HepG2 (cell line): Measurements from ENCODE around the gene S100A13. TPM values are rescaled to one million over a fixed set of nuclear protein-coding genes. Genes with fewer than 3 reads are reported as not detected.
A peak's percentile ranks its signal among the peaks of the same experiment; 100 is the strongest.

Source experiments
- CHD4 ChIP-seq: fragments of 200-600 bp; sonication (generic); IDR thresholded peaks from 2 replicates; pipeline ENCODE4 v1.7.0; 2017; ENCODE audit warnings: mild to moderate bottlenecking, low read length, borderline replicate concordance
- HMG20A ChIP-seq: IDR thresholded peaks from 2 replicates; pipeline ENCODE4 v1.6.1; 2016; ENCODE audit warnings: borderline replicate concordance
- HNRNPH1 ChIP-seq: fragments of 200-400 bp; formaldehyde crosslinking; optimal IDR thresholded peaks from 2 replicates; pipeline ENCODE3; 2017; ENCODE audit warnings: mild to moderate bottlenecking, low read depth, low read length
- JDP2 ChIP-seq: sonication (generic); formaldehyde crosslinking; IDR thresholded peaks from 2 replicates; pipeline ENCODE4 v1.8.1; 2022; ENCODE audit warnings: missing genetic modification reagents, borderline replicate concordance
- NFE2 ChIP-seq: sonication (generic); formaldehyde crosslinking; IDR thresholded peaks from 2 replicates; pipeline ENCODE4 v1.4.0; 2020; ENCODE audit warnings: missing genetic modification reagents
- NFE2L2 ChIP-seq: fragments of 150-350 bp; IDR thresholded peaks from 2 replicates; pipeline ENCODE4 v1.6.1; 2014; ENCODE audit warnings: low read length
- NR2F2 ChIP-seq: IDR thresholded peaks from 2 replicates; pipeline ENCODE4 v1.6.1; 2012; ENCODE audit warnings: low read depth, inconsistent platforms, borderline replicate concordance
- SATB2 ChIP-seq: sonication (generic); formaldehyde crosslinking; IDR thresholded peaks from 2 replicates; pipeline ENCODE4 v1.5.0; 2020; ENCODE audit warnings: missing genetic modification reagents
- TCF7 ChIP-seq: sonication (generic); IDR thresholded peaks from 2 replicates; pipeline ENCODE4 v1.6.1; 2016; ENCODE audit warnings: antibody characterized with exemption, low read depth
- ZNF225 ChIP-seq: sonication (generic); formaldehyde crosslinking; IDR thresholded peaks from 2 replicates; pipeline ENCODE4 v1.4.0; 2020; ENCODE audit warnings: mild to moderate bottlenecking, missing genetic modification reagents
- ZNF274 ChIP-seq: sonication (generic); formaldehyde crosslinking; IDR thresholded peaks from 2 replicates; pipeline ENCODE4 v1.5.1; 2020; ENCODE audit warnings: mild to moderate bottlenecking, missing genetic modification reagents
- ZNF468 ChIP-seq: sonication (generic); formaldehyde crosslinking; IDR thresholded peaks from 2 replicates; pipeline ENCODE4 v1.8.0; 2022; ENCODE audit warnings: mild to moderate bottlenecking, moderate library complexity, missing genetic modification reagents
- ZNF577 ChIP-seq: sonication (generic); formaldehyde crosslinking; IDR thresholded peaks from 2 replicates; pipeline ENCODE4 v1.4.0; 2020; ENCODE audit warnings: mild to moderate bottlenecking, low read depth, missing genetic modification reagents, borderline replicate concordance
- polyA plus RNA-seq, 8 experiments: library from polyadenylated mRNA; depleted of rRNA in 3 of 8; stranded (reverse) in 7 of 8; unstranded in 1 of 8; fragments of >200 nt; fragmentation: Illumina TruSeq in 4 of 8; extraction: Trizol in 4 of 8; gene quantifications; 2 replicates each; pipeline versions ENCODE4 v1.2.1 to v1.2.3, GENCODE V29; 2011 to 2016; ENCODE audit warnings: low read depth in 4 of 8, missing spikeins in 1 of 8, mixed read lengths in 1 of 8; ENCODE audit not compliant: insufficient read depth in 1 of 8
- total RNA-seq, 5 experiments: library from RNA; depleted of rRNA; stranded (reverse); fragments of >200 nt; fragmentation: Illumina TruSeq; extraction: Trizol; gene quantifications; 2 replicates each; pipeline ENCODE4 v1.2.3, GENCODE V29; 2016; ENCODE audit warnings: low read depth in 1 of 5
- TF ChIP-seq, protein P1 (sequence below): sonication (generic); formaldehyde crosslinking; IDR thresholded peaks from 2 replicates; pipeline ENCODE4 v1.8.0; 2022; ENCODE audit warnings: mild to moderate bottlenecking, missing genetic modification reagents, borderline replicate concordance
- TF ChIP-seq, protein P2 (sequence below): sonication (generic); formaldehyde crosslinking; IDR thresholded peaks from 2 replicates; pipeline ENCODE4 v1.5.1; 2020; ENCODE audit warnings: mild to moderate bottlenecking, missing genetic modification reagents, moderate library complexity
- TF ChIP-seq, protein P3 (sequence below): IDR thresholded peaks from 2 replicates; pipeline ENCODE4 v1.6.1; 2016; ENCODE audit warnings: low read depth, borderline replicate concordance
- TF ChIP-seq, protein P4 (sequence below): sonication (generic); formaldehyde crosslinking; IDR thresholded peaks from 2 replicates; pipeline ENCODE4 v1.4.0; 2020; ENCODE audit warnings: missing genetic modification reagents

The S100A13 gene
- total and polyA plus RNA-seq, 2 of the 13 experiments (the other 11 are each of a cell fraction or from before 2014, with no cell fraction given) = 89.5 to 172 TPM

DNA sequence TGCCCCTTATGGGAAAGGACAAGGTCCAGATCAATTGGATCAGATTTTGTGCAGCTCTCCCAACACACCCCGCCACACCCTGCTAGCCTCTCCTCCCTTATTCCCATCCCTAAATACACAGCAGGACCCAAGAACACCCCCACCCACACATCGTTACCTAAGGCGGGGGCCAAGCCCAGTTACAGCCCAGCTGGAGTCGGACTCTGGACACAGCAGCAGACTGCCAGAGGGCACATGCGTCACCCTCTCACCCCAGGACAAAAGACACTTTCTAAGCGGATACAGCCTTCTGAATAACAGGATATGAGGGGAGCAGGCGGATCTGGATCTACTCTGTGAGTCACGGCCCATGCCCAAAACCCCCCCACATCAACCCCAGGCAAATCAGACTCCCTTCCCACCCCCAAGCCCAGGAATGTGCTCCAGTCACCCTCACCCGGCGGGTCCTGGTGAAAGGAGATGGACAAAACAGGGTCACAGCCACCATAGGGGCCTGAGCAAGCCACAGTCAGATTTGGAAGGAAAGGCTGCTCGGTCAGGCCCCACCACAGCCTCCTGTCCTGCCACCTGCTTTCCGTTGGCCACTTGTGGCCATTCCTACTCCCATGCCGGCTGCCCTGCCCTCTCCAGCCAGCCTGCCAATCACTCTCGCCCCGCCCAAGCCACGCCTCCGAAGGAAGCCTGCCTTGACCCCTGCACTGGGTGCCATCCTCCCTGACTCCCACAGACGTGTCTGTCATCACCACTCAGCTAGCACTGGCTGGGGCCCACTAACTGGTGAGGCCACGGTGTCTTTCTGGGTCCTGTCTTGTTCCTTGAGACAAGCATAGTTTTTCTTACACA lies 18.3 kb downstream of the S100A13 start (continued):
- TF ChIP-seq, protein P1, sequence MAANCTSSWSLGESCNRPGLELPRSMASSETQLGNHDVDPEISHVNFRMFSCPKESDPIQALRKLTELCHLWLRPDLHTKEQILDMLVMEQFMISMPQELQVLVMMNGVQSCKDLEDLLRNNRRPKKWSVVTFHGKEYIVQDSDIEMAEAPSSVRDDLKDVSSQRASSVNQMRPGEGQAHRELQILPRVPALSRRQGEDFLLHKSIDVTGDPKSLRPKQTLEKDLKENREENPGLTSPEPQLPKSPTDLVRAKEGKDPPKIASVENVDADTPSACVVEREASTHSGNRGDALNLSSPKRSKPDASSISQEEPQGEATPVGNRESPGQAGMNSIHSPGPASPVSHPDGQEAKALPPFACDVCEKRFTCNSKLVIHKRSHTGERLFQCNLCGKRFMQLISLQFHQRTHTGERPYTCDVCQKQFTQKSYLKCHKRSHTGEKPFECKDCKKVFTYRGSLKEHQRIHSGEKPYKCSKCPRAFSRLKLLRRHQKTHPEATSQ (CRISPR knock-in tag) = no peak
- TF ChIP-seq, protein P2, sequence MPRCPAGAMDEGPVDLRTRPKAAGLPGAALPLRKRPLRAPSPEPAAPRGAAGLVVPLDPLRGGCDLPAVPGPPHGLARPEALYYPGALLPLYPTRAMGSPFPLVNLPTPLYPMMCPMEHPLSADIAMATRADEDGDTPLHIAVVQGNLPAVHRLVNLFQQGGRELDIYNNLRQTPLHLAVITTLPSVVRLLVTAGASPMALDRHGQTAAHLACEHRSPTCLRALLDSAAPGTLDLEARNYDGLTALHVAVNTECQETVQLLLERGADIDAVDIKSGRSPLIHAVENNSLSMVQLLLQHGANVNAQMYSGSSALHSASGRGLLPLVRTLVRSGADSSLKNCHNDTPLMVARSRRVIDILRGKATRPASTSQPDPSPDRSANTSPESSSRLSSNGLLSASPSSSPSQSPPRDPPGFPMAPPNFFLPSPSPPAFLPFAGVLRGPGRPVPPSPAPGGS (CRISPR knock-in tag) = peak; percentile 8; the same call in 1 of the 2 replicates
- TF ChIP-seq JDP2 (CRISPR knock-in tag) = no peak
- TF ChIP-seq TCF7 = peak; percentile 42; the same call in 1 of the 2 replicates
- TF ChIP-seq ZNF225 = no peak
- no peak for TF ChIP-seq HMG20A (CRISPR knock-in tag)
- TF ChIP-seq NFE2 (CRISPR knock-in tag) = no peak
- TF ChIP-seq, protein P3, sequence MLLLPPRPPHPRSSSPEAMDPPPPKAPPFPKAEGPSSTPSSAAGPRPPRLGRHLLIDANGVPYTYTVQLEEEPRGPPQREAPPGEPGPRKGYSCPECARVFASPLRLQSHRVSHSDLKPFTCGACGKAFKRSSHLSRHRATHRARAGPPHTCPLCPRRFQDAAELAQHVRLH (CRISPR knock-in tag) = peak; percentile 56; the same call in 1 of the 2 replicates
- no peak for TF ChIP-seq ZNF468 (CRISPR knock-in tag)
- TF ChIP-seq ZNF274 (CRISPR knock-in tag) = no peak; the same call in 1 of the 2 replicates
- no peak for TF ChIP-seq CHD4
- no peak for TF ChIP-seq NFE2L2
- TF ChIP-seq SATB2 = no peak
- TF ChIP-seq ZNF577 = 0 out of 2 replicates have a peak, but pooled peaks have one; percentile 48
- TF ChIP-seq, protein P4, sequence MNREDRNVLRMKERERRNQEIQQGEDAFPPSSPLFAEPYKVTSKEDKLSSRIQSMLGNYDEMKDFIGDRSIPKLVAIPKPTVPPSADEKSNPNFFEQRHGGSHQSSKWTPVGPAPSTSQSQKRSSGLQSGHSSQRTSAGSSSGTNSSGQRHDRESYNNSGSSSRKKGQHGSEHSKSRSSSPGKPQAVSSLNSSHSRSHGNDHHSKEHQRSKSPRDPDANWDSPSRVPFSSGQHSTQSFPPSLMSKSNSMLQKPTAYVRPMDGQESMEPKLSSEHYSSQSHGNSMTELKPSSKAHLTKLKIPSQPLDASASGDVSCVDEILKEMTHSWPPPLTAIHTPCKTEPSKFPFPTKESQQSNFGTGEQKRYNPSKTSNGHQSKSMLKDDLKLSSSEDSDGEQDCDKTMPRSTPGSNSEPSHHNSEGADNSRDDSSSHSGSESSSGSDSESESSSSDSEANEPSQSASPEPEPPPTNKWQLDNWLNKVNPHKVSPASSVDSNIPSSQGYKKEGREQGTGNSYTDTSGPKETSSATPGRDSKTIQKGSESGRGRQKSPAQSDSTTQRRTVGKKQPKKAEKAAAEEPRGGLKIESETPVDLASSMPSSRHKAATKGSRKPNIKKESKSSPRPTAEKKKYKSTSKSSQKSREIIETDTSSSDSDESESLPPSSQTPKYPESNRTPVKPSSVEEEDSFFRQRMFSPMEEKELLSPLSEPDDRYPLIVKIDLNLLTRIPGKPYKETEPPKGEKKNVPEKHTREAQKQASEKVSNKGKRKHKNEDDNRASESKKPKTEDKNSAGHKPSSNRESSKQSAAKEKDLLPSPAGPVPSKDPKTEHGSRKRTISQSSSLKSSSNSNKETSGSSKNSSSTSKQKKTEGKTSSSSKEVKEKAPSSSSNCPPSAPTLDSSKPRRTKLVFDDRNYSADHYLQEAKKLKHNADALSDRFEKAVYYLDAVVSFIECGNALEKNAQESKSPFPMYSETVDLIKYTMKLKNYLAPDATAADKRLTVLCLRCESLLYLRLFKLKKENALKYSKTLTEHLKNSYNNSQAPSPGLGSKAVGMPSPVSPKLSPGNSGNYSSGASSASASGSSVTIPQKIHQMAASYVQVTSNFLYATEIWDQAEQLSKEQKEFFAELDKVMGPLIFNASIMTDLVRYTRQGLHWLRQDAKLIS (CRISPR knock-in tag) = no peak
- TF ChIP-seq NR2F2 = peak; percentile 47; the same call in 1 of the 2 replicates
- TF ChIP-seq HNRNPH1 = peak; percentile 60
